Adrenal gland (tissue), 12 donors: Measurements from ENCODE around the gene RWDD4. TPM values are rescaled to one million over a fixed set of nuclear protein-coding genes. Genes with fewer than 3 reads are reported as not detected.
"Not testable (repeated sequence)": the region's sequence is repeated elsewhere in the genome, so short reads cannot be mapped to it uniquely, and the experiment has no call there.

ENCODE experiments used
- DNase-seq, 7 donors: peaks; one replicate each; pipeline ENCODE4 v3.0.0-alpha.2; 2019 to 2020
- H3K27ac ChIP-seq, 5 donors: fragments of 200-600 bp; sonication (generic) in 4 of 5; 1 replicate in 3 of 5; 2 replicates in 2 of 5; pipeline versions ENCODE4 v1.5.1 to v1.8.0; 2016 to 2020; ENCODE audit warnings: mild to moderate bottlenecking in 1 of 5
- H3K27me3 ChIP-seq: fragments of 200-600 bp; 2 replicates; pipeline ENCODE4 v1.8.0; 2021
- H3K36me3 ChIP-seq, 2 donors: fragments of 200-600 bp; replicated peaks in 1 of 2; 1 replicate in 1 of 2; 2 replicates in 1 of 2; pipeline versions ENCODE4 v1.5.1 to v1.8.0; 2018 to 2022
- H3K4me1 ChIP-seq, 2 donors: fragments of 200-600 bp; replicated peaks in 1 of 2; 1 replicate in 1 of 2; 2 replicates in 1 of 2; pipeline versions ENCODE4 v1.5.1 to v1.8.0; 2018 to 2021
- H3K4me3 ChIP-seq, 4 donors: fragments of 200-600 bp; sonication (generic) in 3 of 4; one replicate each; pipeline ENCODE4 v1.5.1; 2016 to 2018
- H3K9me3 ChIP-seq, 3 donors: fragments of 200-600 bp; sonication (generic) in 1 of 3; replicated peaks in 1 of 3; 1 replicate in 2 of 3; 2 replicates in 1 of 3; pipeline versions ENCODE4 v1.5.1 to v1.8.0; 2016 to 2021
- POLR2A ChIP-seq, 2 donors: fragments of 450-650 bp; IDR thresholded peaks; one replicate each; pipeline ENCODE4 v1.6.1; 2017; ENCODE audit warnings: antibody characterized with exemption in 2 of 2, mild to moderate bottlenecking in 2 of 2, moderate library complexity in 1 of 2
- WGBS, 4 donors: extraction: QIAGEN DNeasy Blood & Tissue Kit in 2 of 4; methylation state at CpG; one replicate each; pipeline versions ENCODE4 v1.1.5 to v1.1.7; 2013 to 2017; 5-methylcytosine and 5-hydroxymethylcytosine counted together
- intact Hi-C, 2 donors: fragments of 100-400 bp; cut with DNase I; formaldehyde crosslinking; loops; one replicate each; pipeline versions ENCODE4 v1.14.1 to v1.15.0; 2022 to 2023
- polyA plus RNA-seq, 3 donors: library from polyadenylated mRNA; stranded (reverse); fragments of 200-250 nt in 2 of 3; fragments of 350-450 nt in 1 of 3; fragmentation: Illumina TruSeq in 1 of 3; extraction: RNeasy Lipid Tissue Mini Kit (QIAGEN cat#74804) in 1 of 3; gene quantifications; one replicate each; pipeline ENCODE4 v1.2.3, GENCODE V29; 2013 to 2014
- total RNA-seq, 9 donors: library from RNA; depleted of rRNA in 4 of 9; stranded (reverse); fragments of >200 nt in 4 of 9; fragments of 120-200 nt in 1 of 9; fragmentation: NEBNext Ultra II Directional in 1 of 9; extraction: Animal tissue kit (Norgen Biotek cat#: 25700) in 1 of 9; gene quantifications; one replicate each; pipeline versions ENCODE4 v1.1.0 to v1.2.4, GENCODE V29; 2013 to 2023
- TF ChIP-seq, protein P1 (sequence below), 6 experiments: fragments of 450-650 bp in 4 of 6; fragments of 200-600 bp in 2 of 6; sonication (generic) in 1 of 6; IDR thresholded peaks; 1 replicate in 5 of 6; 2 replicates in 1 of 6; pipeline versions ENCODE4 v1.5.1 to v1.8.0; 2016 to 2021; ENCODE audit warnings: antibody characterized with exemption in 6 of 6, mild to moderate bottlenecking in 2 of 6, moderate library complexity in 1 of 6
- donor health status: healthy with polysubstance abuse.
- donor health status: Bipolar disorder and iron deficiency.
- donor health status: DM: yes; HTN: yes; CAD: no.
- donor health status: DM: no; HTN: no; CAD: no.
- donor health status: DM: no; HTN: no; CAD: no.
- donor health status: DM: yes; HTN: yes; CAD: no.

The RWDD4 gene
- total and polyA plus RNA-seq, 12 donors, result 27.0 to 157 (median 58.7) TPM

GRCh38 chr4:183631577-183632198, 27.3 kb downstream of the RWDD4 start:
- intact Hi-C loops, result no loop called here
- peak in 5 of 7 donors; percentile 40 to 59 (median 48) for DNase-seq
- no peaks in the 10 kb centered on the region for H3K27me3 ChIP-seq
- no peak overlapping the region for H3K4me3 ChIP-seq
- H3K36me3 ChIP-seq, result no peaks in the 10 kb centered on the region
- peak overlapping the region in 1 of 5 donors; percentile 13 for H3K27ac ChIP-seq
- 55 to 63% (median 59%) methylated on average over 11 of the region's 11 CpGs for WGBS, 4 donors
- no peaks in the 10 kb centered on the region for H3K9me3 ChIP-seq
- H3K4me1 ChIP-seq, result peaks cover 3 to 7% of the 10 kb centered on the region in 2 donors
- no peak for TF ChIP-seq POLR2A (IDR thresholded peaks at IDR 0.05)
- TF ChIP-seq, protein P1, sequence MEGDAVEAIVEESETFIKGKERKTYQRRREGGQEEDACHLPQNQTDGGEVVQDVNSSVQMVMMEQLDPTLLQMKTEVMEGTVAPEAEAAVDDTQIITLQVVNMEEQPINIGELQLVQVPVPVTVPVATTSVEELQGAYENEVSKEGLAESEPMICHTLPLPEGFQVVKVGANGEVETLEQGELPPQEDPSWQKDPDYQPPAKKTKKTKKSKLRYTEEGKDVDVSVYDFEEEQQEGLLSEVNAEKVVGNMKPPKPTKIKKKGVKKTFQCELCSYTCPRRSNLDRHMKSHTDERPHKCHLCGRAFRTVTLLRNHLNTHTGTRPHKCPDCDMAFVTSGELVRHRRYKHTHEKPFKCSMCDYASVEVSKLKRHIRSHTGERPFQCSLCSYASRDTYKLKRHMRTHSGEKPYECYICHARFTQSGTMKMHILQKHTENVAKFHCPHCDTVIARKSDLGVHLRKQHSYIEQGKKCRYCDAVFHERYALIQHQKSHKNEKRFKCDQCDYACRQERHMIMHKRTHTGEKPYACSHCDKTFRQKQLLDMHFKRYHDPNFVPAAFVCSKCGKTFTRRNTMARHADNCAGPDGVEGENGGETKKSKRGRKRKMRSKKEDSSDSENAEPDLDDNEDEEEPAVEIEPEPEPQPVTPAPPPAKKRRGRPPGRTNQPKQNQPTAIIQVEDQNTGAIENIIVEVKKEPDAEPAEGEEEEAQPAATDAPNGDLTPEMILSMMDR (IDR thresholded peaks at IDR 0.05), result no peak

GRCh38 chr4:183627979-183628588, 30.9 kb downstream of the RWDD4 start:
- Histone ChIP-seq H3K9me3 (no peaks in the 10 kb centered on the region), H3K27me3 (no peaks in the 10 kb centered on the region), H3K36me3 (no peaks in the 10 kb centered on the region), H3K4me3 (no peak overlapping the region), H3K27ac (no peak overlapping the region), H3K4me1 (peaks cover 0 to 7% of the 10 kb centered on the region in 2 donors)
- WGBS, 4 donors, result 81 to 97% (median 92%) methylated on average over 11 to 12 of the region's 12 CpGs
- DNase-seq, result peak in 1 of 7 donors; percentile 13
- TF ChIP-seq, protein P1 (IDR thresholded peaks at IDR 0.05), result no peak
- no peak for TF ChIP-seq POLR2A (IDR thresholded peaks at IDR 0.05)
- intact Hi-C loops, result no loop called here

DNA sequence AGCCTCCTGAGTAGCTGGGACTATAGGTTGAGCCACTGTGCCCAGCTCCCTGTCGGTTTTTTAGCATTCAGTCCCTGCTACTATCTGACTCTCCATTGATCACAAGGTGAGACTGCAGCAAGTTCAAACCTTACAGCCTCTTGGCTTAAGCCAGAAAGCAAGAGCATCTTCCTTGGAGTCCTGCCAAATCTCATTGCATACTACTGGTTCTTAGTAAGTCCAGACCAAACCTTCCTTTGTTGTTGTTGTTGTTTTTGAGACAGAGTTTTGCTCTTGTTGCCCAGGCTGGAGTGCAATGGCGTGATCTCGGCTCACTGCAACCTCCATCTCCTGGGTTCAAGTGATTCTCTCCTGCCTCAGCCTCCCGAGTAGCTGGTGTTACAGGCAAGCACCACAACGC, 31.7 kb downstream of the RWDD4 start:
- peak in 1 of 7 donors; percentile 19 for DNase-seq
- H3K4me1 ChIP-seq, intact Hi-C loops, H3K4me3 ChIP-seq, H3K27ac ChIP-seq, H3K36me3 ChIP-seq, H3K27me3 ChIP-seq, H3K9me3 ChIP-seq: not testable (repeated sequence)
- 89 to 94% (median 92%) methylated on average over 4 to 5 of the region's 5 CpGs for WGBS, 4 donors

DNA sequence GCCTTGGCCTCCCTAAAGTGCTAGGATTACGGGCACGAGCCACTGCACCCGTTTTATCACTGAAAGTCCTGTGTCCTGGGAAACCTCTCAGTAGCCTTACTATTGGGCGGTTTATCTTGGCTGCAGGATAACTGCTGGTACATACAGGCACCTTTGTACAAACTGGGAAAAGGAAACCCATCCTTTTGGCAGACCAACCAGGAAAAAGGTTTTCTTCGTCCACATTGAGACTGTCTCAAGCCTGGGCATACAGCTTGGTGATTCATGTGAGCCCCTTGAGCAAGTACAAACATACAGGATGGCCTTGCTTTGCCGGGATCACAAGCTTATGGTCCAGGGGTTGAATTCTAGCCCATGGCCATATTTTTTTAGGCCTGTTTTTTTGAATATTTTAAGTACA, 32.8 kb downstream of the RWDD4 start:
- Histone ChIP-seq H3K36me3 (no peaks in the 10 kb centered on the region), H3K4me3 (no peak overlapping the region), H3K4me1 (peaks cover 10 to 14% of the 10 kb centered on the region in 2 donors), H3K27me3 (no peaks in the 10 kb centered on the region), H3K9me3 (no peaks in the 10 kb centered on the region), H3K27ac (no peak overlapping the region)
- DNase-seq, result peak in 1 of 7 donors; percentile 11
- 69 to 81% (median 76%) methylated on average over 6 of the region's 6 CpGs for WGBS, 4 donors
- intact Hi-C loops, result no loop called here
- TF ChIP-seq POLR2A (IDR thresholded peaks at IDR 0.05), result no peak
- TF ChIP-seq, protein P1 (IDR thresholded peaks at IDR 0.05), result no peak
